Loucy (cell line): ENCODE results near the gene CDC42BPA.

Source experiments
- EZH2phosphoT487 ChIP-seq: fragments of 200-600 bp; IDR thresholded peaks from 2 replicates; pipeline ENCODE4 v1.6.1; 2018; ENCODE audit warnings: antibody characterized with exemption, mild to moderate bottlenecking, moderate library complexity, borderline replicate concordance
- TF ChIP-seq, protein P1 (sequence below): fragments of 200-600 bp; sonication (generic); conservative IDR thresholded peaks from 2 replicates; pipeline ENCODE4 v1.5.1; 2014; ENCODE audit warnings: mild to moderate bottlenecking, antibody characterized with exemption, low read length

DNA sequence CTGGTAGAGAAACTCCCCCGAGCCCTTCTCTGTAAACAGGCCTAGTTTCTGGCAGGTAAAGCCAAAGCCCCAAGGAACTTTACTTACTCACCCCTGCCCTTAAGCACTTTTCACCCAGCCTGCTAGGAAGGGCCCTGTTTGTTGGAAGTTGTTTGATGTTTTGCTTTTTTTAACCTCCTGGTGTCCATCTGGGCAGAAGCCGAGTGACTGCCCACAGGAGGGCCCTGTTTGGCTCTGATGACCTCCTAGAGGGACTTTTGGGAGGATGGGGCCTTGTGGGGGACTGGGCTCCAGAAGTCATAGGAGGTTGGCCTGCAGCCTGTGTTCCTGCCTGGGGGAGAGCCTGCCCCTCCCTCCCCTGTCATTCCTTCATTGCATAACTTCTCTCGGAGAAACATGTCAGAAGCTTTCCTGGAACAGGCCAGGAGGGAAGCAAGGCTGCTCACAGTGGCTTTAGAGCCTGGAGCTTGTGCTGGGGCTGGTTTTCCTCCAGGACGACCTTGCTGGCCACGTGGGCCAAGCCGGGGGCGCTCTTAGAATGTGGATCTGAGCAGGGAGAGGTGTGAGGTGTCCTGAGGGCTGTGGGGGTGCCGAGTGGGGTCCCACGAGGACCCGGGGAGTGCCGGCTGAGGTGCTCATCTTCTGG is 344.3 kb downstream of the CDC42BPA start:
- TF ChIP-seq, protein P1, sequence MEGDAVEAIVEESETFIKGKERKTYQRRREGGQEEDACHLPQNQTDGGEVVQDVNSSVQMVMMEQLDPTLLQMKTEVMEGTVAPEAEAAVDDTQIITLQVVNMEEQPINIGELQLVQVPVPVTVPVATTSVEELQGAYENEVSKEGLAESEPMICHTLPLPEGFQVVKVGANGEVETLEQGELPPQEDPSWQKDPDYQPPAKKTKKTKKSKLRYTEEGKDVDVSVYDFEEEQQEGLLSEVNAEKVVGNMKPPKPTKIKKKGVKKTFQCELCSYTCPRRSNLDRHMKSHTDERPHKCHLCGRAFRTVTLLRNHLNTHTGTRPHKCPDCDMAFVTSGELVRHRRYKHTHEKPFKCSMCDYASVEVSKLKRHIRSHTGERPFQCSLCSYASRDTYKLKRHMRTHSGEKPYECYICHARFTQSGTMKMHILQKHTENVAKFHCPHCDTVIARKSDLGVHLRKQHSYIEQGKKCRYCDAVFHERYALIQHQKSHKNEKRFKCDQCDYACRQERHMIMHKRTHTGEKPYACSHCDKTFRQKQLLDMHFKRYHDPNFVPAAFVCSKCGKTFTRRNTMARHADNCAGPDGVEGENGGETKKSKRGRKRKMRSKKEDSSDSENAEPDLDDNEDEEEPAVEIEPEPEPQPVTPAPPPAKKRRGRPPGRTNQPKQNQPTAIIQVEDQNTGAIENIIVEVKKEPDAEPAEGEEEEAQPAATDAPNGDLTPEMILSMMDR = no peak
- no peak for TF ChIP-seq EZH2phosphoT487
